GM12878 (cell line): ENCODE results near the gene KRTAP10-5. TPM values are rescaled to one million over a fixed set of nuclear protein-coding genes. Genes with fewer than 3 reads are reported as not detected.

Experiments used
- ATAC-seq: fragments of 200-7000 bp; cut with Tn5 transposase; 3 replicates; pipeline ENCODE4 v1.9.1; 2020; ENCODE audit warnings: mild to moderate bottlenecking, moderate library complexity
- BruUV-seq: library from RNA; stranded (reverse); fragments of 400-500 nt; replicated peaks from 2 replicates; lab custom pipeline; 2021; lab: Mats Ljungman, UMichigan
- CTCF ChIA-PET: fragments of 300-600 bp; sonication (Branson Sonifier 250); formaldehyde crosslinking; extraction: SDS; loops from one replicate; lab custom pipeline; 2021; ENCODE audit warnings: inconsistent platforms; lab: Yijun Ruan, JAX
- POLR2A ChIA-PET: fragments of 350-600 bp; formaldehyde crosslinking; extraction: SDS; loops from one replicate; lab custom pipeline; 2021; ENCODE audit warnings: inconsistent platforms; lab: Charles Lee
- RAD21 ChIA-PET: fragments of 300-600 bp; sonication (Branson Sonifier 250); formaldehyde crosslinking; loops from one replicate; lab custom pipeline; 2023; ENCODE audit warnings: antibody characterized with exemption; ENCODE audit not compliant: unreplicated experiment; lab: Charles Lee
- SMC1A ChIA-PET: fragments of 300-600 bp; sonication (Branson Sonifier 250); formaldehyde crosslinking; loops from one replicate; lab custom pipeline; 2023; ENCODE audit not compliant: unreplicated experiment, uncharacterized antibody; lab: Charles Lee
- DNase-seq: peaks from one replicate; pipeline ENCODE4 v3.0.0-alpha.2; 2011; ENCODE audit warnings: low read depth, low spot score
- FAIRE-seq: peaks from 3 replicates; lab custom pipeline; 2011; peaks lifted over from hg19 to GRCh38; lab: Jason Lieb, UNC
- H2AFZ ChIP-seq: 2 replicates; pipeline ENCODE4 v1.6.0; 2011; ENCODE audit warnings: low read depth, low read length, control low read depth; ENCODE audit not compliant: control insufficient read depth
- H3K27ac ChIP-seq: 2 replicates; pipeline ENCODE4 v1.5.1; 2011; ENCODE audit warnings: control low read depth; ENCODE audit not compliant: control insufficient read depth, insufficient read depth
- H3K27me3 ChIP-seq, 2 experiments: replicated peaks in 1 of 2; 2 replicates each; pipeline versions ENCODE4 v1.6.0 to v1.6.1; 2011; ENCODE audit warnings: low read length in 1 of 2; ENCODE audit not compliant: control insufficient read depth in 2 of 2, insufficient read depth in 2 of 2
- H3K36me3 ChIP-seq, 2 experiments: 2 replicates each; pipeline ENCODE4 v1.5.1; 2011; ENCODE audit warnings: low read length in 1 of 2; ENCODE audit not compliant: control insufficient read depth in 2 of 2, insufficient read depth in 2 of 2
- H3K4me1 ChIP-seq: 2 replicates; pipeline ENCODE4 v1.6.1; 2011; ENCODE audit warnings: mild to moderate bottlenecking, low read length, moderate library complexity, mixed read lengths; ENCODE audit not compliant: control insufficient read depth, insufficient read depth
- H3K4me2 ChIP-seq: 2 replicates; pipeline ENCODE4 v1.6.0; 2011; ENCODE audit warnings: control low read depth; ENCODE audit not compliant: control insufficient read depth, insufficient read depth
- H3K4me3 ChIP-seq: fragments of 200-600 bp; sonication (generic); 2 replicates; pipeline ENCODE4 v1.5.1; 2016
- H3K79me2 ChIP-seq: 2 replicates; pipeline ENCODE4 v1.6.0; 2011; ENCODE audit warnings: low read length; ENCODE audit not compliant: control insufficient read depth, insufficient read depth
- H3K9ac ChIP-seq: 2 replicates; pipeline ENCODE4 v1.8.0; 2011; ENCODE audit warnings: low read length, control low read depth, mixed read lengths; ENCODE audit not compliant: control insufficient read depth, insufficient read depth
- H3K9me3 ChIP-seq: replicated peaks from 3 replicates; pipeline ENCODE4 v1.5.1; 2011; ENCODE audit warnings: mild to moderate bottlenecking, low read length; ENCODE audit not compliant: control insufficient read depth, insufficient read depth
- H4K20me1 ChIP-seq: 2 replicates; pipeline ENCODE4 v1.6.0; 2011; ENCODE audit not compliant: control insufficient read depth, insufficient read depth
- CHD2 ChIP-seq: IDR thresholded peaks from 2 replicates; pipeline ENCODE4 v1.6.1; 2011; ENCODE audit warnings: low read depth, low read length, improper control_type of control experiment, borderline replicate concordance
- PAX5 ChIP-seq: IDR thresholded peaks from 2 replicates; pipeline ENCODE4 v1.6.1; 2011; ENCODE audit warnings: low read depth, low read length, borderline replicate concordance
- RCOR1 ChIP-seq: conservative IDR thresholded peaks from 2 replicates; pipeline ENCODE4 v1.6.1; 2012; ENCODE audit warnings: low read depth, low read length, improper control_type of control experiment
- SREBF2 ChIP-seq: IDR thresholded peaks from 2 replicates; pipeline ENCODE4 v1.6.1; 2012; ENCODE audit warnings: mild to moderate bottlenecking, low read length
- SUZ12 ChIP-seq: fragments of 200-600 bp; sonication (generic); IDR thresholded peaks from one replicate; pipeline ENCODE4 v1.6.1; 2018; ENCODE audit warnings: antibody characterized with exemption, mild to moderate bottlenecking; ENCODE audit not compliant: unreplicated experiment
- TARDBP ChIP-seq: IDR thresholded peaks from 2 replicates; pipeline ENCODE4 v1.6.1; 2016; ENCODE audit warnings: borderline replicate concordance
- TCF7 ChIP-seq: IDR thresholded peaks from 2 replicates; pipeline ENCODE4 v1.6.1; 2014; ENCODE audit warnings: antibody characterized with exemption, borderline replicate concordance
- WGBS: methylation state at CpG from one replicate; pipeline ENCODE4 v1.1.6; 2016; ENCODE audit warnings: low lambda C conversion rate; ENCODE audit not compliant: insufficient replicate concordance, insufficient coverage; ENCODE audit errors: missing lambda C conversion rate; 5-methylcytosine and 5-hydroxymethylcytosine counted together
- in situ Hi-C: fragments of 300-500 bp; cut with MboI; formaldehyde crosslinking; loops from 9 replicates; pipeline ENCODE4 v1.14.3; 2018; ENCODE audit warnings: mixed read lengths
- intact Hi-C: fragments of 100-400 bp; cut with micrococcal nuclease; formaldehyde crosslinking; loops from one replicate; pipeline ENCODE4 v1.14.2; 2022; ENCODE audit not compliant: unreplicated experiment
- polyA plus RNA-seq, 11 experiments: library from polyadenylated mRNA; depleted of rRNA in 4 of 11; unstranded in 6 of 11; stranded (reverse) in 5 of 11; fragments of >200 nt; fragmentation: Nextera tagmentation in 4 of 11; fragmentation: Illumina TruSeq in 1 of 11; extraction: Ambion mirVana in 4 of 11; extraction: Trizol in 1 of 11; gene quantifications; 1 replicate in 1 of 11; 2 replicates in 10 of 11; pipeline versions ENCODE4 v1.2.1 to v1.2.3, GENCODE V29; 2011 to 2016; ENCODE audit warnings: inconsistent platforms in 2 of 11, missing spikeins in 2 of 11, low read depth in 1 of 11
- total RNA-seq, 4 experiments: library from RNA; depleted of rRNA in 3 of 4; stranded (reverse); fragments of >200 nt in 3 of 4; fragmentation: Illumina TruSeq in 1 of 4; extraction: Trizol in 1 of 4; gene quantifications; 2 replicates each; pipeline versions ENCODE4 v1.2.1 to v1.2.3, GENCODE V29; 2013 to 2021
- TF ChIP-seq, protein P1 (sequence below): fragments of 150-350 bp; IDR thresholded peaks from 2 replicates; pipeline ENCODE4 v1.6.1; 2014; ENCODE audit warnings: mild to moderate bottlenecking, low read depth, low read length
- TF ChIP-seq, protein P2 (sequence below): IDR thresholded peaks from 2 replicates; pipeline ENCODE4 v1.6.1; 2012; ENCODE audit warnings: improper control_type of control experiment, low read depth, low read length; ENCODE audit not compliant: insufficient replicate concordance
- TF ChIP-seq, protein P3 (sequence below): fragments of 450-650 bp; IDR thresholded peaks from 2 replicates; pipeline ENCODE4 v1.6.1; 2018; ENCODE audit warnings: borderline replicate concordance, mild to moderate bottlenecking; ENCODE audit not compliant: partially characterized antibody
- TF ChIP-seq, protein P4 (sequence below): fragments of 450-650 bp; IDR thresholded peaks from 2 replicates; pipeline ENCODE4 v1.6.1; 2017; ENCODE audit warnings: mild to moderate bottlenecking, low read depth, inconsistent platforms; ENCODE audit not compliant: poor library complexity, severe bottlenecking

Gene KRTAP10-5
- total and polyA plus RNA-seq, 10 of the 15 experiments (the other 5 are each of a cell fraction or from before 2014, with no cell fraction given), result not detected

DNA sequence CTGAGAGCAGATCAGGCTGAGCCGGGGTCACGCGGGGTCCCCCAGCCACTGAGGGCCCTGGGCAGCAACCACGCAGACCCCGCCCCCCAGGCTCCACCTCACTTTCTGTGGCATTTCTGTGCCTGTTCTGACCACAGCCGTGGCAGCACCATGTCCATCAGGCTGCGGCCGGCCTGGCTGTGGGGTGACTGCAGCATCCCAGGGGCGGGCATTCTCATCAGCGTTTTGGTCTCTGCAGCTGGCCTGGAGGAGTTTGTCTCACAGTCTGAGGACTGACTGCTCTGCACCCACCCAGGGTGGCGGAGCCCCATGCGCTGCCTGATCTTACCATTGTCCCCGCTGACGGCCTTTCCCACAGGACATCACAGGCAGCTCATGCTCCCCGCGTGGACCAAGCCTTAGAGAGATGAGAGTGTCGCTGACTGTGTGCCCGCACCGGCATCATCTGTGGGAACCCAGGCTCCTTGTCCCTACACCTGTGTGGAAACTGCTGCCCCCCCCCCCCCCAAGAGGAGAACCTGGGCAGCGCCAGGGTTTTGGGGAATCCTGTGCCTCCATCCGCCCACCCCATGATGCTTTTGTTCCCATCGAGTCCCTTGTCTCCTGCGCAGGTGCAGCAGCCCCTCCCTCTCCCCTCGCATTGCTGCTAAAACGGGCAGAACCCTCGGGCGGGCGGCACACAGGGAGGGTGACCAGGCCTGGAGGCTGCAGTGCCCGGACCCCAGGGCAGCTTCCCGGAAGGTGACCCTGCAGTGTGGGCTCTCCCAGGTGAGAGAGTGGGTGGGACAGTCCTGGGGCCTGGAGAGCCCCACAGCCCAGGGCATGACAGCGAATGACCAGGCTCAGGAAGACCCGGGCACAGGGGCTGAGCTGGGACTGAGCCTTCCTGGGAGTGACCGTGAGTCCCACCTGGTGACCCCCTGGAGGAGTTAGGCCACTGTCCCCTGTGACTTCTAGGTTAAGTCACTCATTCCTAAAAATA lies 42.2 kb downstream of the KRTAP10-5 start:
- no peak for ATAC-seq
- Histone ChIP-seq H3K4me1 (no peaks in the 10 kb centered on the region), H4K20me1 (no peaks in the 10 kb centered on the region), H3K4me2 (no peak overlapping the region), H3K9me3 (no peaks in the 10 kb centered on the region; the same call in 2 of the 3 replicates), H3K27me3 (no peaks in the 10 kb centered on the region), H3K9ac (no peak overlapping the region), H3K36me3 (no peaks in the 10 kb centered on the region), H3K4me3 (no peak overlapping the region), H3K27ac (no peak overlapping the region), H3K79me2 (no peaks in the 10 kb centered on the region), H2AFZ (no peak overlapping the region)
- in situ Hi-C loops, result no loop called here
- ChIA-PET RAD21 (no interaction called here), CTCF (no interaction called here), SMC1A (no interaction called here), POLR2A (no interaction called here)
- WGBS, result 61% methylated on average over 31 of the region's 33 CpGs
- no peak for DNase-seq
- no TSS peak for BruUV-seq
- intact Hi-C loops, result no loop called here
- no peak for FAIRE-seq
- TF ChIP-seq, protein P1, sequence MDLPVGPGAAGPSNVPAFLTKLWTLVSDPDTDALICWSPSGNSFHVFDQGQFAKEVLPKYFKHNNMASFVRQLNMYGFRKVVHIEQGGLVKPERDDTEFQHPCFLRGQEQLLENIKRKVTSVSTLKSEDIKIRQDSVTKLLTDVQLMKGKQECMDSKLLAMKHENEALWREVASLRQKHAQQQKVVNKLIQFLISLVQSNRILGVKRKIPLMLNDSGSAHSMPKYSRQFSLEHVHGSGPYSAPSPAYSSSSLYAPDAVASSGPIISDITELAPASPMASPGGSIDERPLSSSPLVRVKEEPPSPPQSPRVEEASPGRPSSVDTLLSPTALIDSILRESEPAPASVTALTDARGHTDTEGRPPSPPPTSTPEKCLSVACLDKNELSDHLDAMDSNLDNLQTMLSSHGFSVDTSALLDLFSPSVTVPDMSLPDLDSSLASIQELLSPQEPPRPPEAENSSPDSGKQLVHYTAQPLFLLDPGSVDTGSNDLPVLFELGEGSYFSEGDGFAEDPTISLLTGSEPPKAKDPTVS, result no peak
- TF ChIP-seq RCOR1, result no peak
- no peak for TF ChIP-seq SUZ12
- TF ChIP-seq, protein P2, sequence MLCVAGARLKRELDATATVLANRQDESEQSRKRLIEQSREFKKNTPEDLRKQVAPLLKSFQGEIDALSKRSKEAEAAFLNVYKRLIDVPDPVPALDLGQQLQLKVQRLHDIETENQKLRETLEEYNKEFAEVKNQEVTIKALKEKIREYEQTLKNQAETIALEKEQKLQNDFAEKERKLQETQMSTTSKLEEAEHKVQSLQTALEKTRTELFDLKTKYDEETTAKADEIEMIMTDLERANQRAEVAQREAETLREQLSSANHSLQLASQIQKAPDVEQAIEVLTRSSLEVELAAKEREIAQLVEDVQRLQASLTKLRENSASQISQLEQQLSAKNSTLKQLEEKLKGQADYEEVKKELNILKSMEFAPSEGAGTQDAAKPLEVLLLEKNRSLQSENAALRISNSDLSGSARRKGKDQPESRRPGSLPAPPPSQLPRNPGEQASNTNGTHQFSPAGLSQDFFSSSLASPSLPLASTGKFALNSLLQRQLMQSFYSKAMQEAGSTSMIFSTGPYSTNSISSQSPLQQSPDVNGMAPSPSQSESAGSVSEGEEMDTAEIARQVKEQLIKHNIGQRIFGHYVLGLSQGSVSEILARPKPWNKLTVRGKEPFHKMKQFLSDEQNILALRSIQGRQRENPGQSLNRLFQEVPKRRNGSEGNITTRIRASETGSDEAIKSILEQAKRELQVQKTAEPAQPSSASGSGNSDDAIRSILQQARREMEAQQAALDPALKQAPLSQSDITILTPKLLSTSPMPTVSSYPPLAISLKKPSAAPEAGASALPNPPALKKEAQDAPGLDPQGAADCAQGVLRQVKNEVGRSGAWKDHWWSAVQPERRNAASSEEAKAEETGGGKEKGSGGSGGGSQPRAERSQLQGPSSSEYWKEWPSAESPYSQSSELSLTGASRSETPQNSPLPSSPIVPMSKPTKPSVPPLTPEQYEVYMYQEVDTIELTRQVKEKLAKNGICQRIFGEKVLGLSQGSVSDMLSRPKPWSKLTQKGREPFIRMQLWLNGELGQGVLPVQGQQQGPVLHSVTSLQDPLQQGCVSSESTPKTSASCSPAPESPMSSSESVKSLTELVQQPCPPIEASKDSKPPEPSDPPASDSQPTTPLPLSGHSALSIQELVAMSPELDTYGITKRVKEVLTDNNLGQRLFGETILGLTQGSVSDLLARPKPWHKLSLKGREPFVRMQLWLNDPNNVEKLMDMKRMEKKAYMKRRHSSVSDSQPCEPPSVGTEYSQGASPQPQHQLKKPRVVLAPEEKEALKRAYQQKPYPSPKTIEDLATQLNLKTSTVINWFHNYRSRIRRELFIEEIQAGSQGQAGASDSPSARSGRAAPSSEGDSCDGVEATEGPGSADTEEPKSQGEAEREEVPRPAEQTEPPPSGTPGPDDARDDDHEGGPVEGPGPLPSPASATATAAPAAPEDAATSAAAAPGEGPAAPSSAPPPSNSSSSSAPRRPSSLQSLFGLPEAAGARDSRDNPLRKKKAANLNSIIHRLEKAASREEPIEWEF, result no peak
- no peak for TF ChIP-seq PAX5
- TF ChIP-seq, protein P3, sequence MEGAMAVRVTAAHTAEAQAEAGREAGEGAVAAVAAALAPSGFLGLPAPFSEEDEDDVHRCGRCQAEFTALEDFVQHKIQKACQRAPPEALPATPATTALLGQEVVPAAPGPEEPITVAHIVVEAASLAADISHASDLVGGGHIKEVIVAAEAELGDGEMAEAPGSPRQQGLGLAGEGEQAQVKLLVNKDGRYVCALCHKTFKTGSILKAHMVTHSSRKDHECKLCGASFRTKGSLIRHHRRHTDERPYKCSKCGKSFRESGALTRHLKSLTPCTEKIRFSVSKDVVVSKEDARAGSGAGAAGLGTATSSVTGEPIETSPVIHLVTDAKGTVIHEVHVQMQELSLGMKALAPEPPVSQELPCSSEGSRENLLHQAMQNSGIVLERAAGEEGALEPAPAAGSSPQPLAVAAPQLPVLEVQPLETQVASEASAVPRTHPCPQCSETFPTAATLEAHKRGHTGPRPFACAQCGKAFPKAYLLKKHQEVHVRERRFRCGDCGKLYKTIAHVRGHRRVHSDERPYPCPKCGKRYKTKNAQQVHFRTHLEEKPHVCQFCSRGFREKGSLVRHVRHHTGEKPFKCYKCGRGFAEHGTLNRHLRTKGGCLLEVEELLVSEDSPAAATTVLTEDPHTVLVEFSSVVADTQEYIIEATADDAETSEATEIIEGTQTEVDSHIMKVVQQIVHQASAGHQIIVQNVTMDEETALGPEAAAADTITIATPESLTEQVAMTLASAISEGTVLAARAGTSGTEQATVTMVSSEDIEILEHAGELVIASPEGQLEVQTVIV, result no peak
- TF ChIP-seq CHD2, result no peak
- TF ChIP-seq, protein P4, sequence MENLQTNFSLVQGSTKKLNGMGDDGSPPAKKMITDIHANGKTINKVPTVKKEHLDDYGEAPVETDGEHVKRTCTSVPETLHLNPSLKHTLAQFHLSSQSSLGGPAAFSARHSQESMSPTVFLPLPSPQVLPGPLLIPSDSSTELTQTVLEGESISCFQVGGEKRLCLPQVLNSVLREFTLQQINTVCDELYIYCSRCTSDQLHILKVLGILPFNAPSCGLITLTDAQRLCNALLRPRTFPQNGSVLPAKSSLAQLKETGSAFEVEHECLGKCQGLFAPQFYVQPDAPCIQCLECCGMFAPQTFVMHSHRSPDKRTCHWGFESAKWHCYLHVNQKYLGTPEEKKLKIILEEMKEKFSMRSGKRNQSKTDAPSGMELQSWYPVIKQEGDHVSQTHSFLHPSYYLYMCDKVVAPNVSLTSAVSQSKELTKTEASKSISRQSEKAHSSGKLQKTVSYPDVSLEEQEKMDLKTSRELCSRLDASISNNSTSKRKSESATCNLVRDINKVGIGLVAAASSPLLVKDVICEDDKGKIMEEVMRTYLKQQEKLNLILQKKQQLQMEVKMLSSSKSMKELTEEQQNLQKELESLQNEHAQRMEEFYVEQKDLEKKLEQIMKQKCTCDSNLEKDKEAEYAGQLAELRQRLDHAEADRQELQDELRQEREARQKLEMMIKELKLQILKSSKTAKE, result no peak
- no peak for TF ChIP-seq TARDBP
- no peak for TF ChIP-seq TCF7
- TF ChIP-seq SREBF2, result no peak
